ENCODE measurements around the gene SNTB2.

Gene SNTB2

GRCh38 chr16:69182730-69183416 lies 4.1 kb upstream of the SNTB2 start:
- DNase-seq: no peak

GRCh38 chr16:69187446-69188235 lies 677 bp downstream of the SNTB2 start:
- peak; percentile 45 for DNase-seq

- no peak for DNase-seq
Observed at GRCh38 chr16:69188236-69188549, 1.2 kb downstream of the SNTB2 start.

- no peak for DNase-seq
Observed at GRCh38 chr16:69188716-69189115, 1.8 kb downstream of the SNTB2 start.

DNA sequence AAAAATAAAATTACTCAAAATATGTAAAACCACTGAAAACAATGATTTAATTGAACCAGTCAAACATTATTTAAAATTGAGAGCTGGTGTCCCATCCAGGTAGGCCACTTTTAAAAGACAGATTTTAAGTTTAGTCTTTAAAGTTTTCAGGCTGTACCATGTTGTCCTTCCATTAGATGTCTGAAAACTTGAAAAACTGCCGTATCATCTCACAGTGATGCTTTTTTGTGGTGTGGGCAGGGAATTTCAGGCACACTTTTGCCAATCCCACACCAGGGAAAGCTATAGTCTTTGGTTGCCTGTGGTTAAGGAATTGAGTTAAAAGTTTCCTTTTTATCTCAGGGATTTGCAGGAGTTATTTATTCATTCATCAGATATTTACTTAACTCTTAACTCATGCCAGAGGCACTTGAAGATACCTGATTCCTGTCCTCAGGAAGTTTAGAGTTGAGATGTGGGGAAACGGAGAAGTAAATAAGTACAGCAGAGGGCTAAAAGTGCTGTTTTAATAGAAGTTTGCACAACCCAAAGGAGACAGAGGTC lies 3.2 kb downstream of the SNTB2 start:
- no peak for DNase-seq

GRCh38 chr16:69190598-69190997 lies 3.6 kb downstream of the SNTB2 start:
- DNase-seq: no peak

- no peak for DNase-seq
Observed at GRCh38 chr16:69191136-69191535, 4.2 kb downstream of the SNTB2 start.

- DNase-seq: no peak
Observed at GRCh38 chr16:69193855-69194254, 6.9 kb downstream of the SNTB2 start.

DNA sequence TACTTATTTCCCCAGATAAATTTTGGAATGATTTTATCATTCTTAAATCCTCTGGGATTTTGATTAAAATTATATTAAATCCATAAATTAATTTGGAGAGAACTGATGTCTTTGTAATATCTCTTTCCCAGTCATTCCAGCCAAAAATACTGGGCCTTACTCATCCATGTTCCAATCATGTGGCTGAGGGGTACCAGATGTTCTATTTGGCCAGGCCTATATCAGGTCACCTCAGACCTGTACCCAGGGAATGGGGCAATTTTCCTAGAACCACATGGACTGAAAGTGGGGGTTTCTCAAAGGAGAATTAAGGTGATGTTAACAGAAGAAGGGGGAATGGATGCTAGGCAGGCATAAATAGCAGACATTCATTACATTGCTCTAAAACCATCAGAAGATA lies 7.5 kb downstream of the SNTB2 start:
- no peak for DNase-seq

DNA sequence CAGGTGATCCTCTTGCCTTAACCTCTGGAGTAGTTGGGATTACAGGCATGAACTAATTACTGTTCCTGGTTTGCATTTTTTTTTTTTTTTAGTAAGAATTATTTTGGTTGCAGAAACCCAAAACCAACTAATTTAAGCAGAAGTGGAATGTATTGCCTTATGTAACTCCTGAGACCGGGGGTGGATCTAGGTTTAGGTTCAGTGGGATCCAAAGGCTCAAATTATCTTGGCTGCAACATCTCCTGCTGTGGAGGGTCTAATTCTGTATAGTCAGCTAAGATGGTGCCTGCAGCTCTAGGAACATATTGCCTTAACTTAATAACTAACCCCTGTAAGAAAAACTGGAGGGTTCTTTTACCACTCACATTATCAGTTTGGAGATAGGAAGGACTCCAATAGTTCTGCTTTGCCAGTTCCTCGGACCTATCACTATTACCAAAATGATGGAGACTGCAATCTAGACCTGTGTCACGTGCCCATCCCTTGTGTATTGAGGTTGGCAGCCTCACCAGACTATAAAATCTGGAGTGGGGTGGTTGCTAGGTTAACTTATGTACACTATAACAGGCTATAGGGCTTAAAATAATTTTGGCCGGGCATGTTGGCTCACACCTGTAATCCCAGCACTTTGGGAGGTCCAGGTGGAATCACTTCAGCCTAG lies 8.5 kb downstream of the SNTB2 start:
- DNase-seq: no peak

DNA sequence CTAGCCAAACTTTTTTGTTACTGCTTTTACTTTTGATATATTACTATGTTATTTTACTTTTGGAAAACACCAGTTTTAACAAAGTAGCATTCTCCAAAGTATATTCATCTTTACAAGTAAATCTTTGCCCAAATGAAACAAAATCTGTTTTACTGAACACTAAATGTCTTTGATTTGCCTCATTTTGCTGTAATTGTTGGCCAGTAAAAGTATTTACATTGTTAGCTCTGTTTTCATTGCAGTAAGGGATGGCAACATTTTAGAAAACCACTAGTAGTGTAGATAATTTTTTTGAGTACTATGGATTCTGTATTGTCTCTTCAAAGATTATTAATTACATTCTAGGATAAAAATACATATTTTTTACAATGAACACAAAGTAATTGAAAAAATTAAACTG lies 10.6 kb downstream of the SNTB2 start:
- DNase-seq: no peak

- DNase-seq: no peak
Observed at GRCh38 chr16:69199382-69199781, 12.4 kb downstream of the SNTB2 start.

GRCh38 chr16:69201291-69201690 lies 14.3 kb downstream of the SNTB2 start:
- no peak for DNase-seq

DNA sequence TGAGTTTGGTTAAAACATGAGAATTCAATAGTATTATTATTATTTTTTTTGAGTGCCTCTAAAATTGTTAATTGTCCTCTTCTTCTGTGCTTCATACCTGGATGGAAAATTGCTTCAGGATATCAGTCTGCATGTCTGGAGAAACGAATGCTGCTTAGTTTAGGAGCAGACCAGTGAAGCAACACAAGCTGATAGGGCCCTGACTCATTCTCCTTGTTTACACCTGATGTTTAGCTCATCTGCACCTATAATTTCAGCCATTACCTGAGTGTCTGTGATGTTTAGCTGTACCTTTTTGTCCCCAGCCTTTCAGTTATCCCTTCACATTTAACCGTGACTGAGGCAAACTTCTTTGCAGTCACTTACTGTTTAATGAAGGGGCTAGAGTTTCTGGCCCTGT lies 14.8 kb downstream of the SNTB2 start:
- no peak for DNase-seq

- no peak for DNase-seq
Observed at GRCh38 chr16:69204172-69204571, 17.2 kb downstream of the SNTB2 start.

- DNase-seq: no peak
Observed at GRCh38 chr16:69209735-69210134, 22.8 kb downstream of the SNTB2 start.

DNA sequence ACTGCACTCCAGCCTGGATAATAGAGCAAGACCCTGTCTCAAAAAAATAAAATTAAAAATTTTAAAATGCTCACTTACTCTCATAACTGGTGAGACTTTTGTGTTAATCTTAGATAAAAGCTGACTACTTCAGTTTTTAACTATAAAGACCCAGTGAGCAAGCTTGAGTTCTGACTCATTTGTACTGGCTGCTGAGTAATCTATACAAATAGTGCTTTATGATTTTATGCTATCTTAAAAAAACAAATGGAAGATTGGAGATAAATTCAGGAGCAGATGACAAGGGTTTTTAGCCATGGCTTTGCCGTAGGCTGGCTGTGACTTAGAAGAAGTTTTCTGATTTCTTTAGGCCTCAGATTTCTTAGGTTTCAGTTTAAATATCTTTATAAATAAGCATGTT lies 30.5 kb downstream of the SNTB2 start:
- no peak for DNase-seq

- no peak for DNase-seq
Observed at GRCh38 chr16:69219279-69219678, 32.3 kb downstream of the SNTB2 start.

- no peak for DNase-seq
Observed at GRCh38 chr16:69223882-69224281, 36.9 kb downstream of the SNTB2 start.

- DNase-seq: no peak
Observed at GRCh38 chr16:69225121-69225520, 38.2 kb downstream of the SNTB2 start.

DNA sequence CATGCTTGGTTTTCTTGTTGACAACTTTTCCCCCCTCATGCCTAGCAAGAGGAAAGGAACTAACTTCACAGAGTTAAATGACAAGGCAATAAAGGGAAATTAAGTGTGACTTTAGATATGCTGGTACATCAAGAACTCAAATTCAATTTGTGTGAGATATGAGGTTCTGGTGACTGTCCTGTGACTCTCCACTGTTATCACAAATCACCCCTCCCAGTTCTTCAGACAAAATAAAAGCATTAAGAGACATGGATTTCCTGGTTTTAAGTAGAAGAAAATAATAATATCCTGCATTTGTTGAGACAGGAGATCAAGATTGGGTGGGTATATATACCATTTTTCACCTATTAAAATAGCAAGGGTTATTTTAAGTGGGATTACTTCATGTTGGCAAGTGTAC lies 46.2 kb downstream of the SNTB2 start:
- no peak for DNase-seq

GRCh38 chr16:69234460-69234859 lies 47.5 kb downstream of the SNTB2 start:
- DNase-seq: no peak

GRCh38 chr16:69236319-69236718 lies 49.4 kb downstream of the SNTB2 start:
- DNase-seq: no peak

- no peak for DNase-seq
Observed at GRCh38 chr16:69237296-69237695, 50.3 kb downstream of the SNTB2 start.

Measured in DMS 273 treated with DMSO at 0.1 percent for 48 hours (cell line).